ENCODE data around the gene ADAM30.

Gene ADAM30

DNA sequence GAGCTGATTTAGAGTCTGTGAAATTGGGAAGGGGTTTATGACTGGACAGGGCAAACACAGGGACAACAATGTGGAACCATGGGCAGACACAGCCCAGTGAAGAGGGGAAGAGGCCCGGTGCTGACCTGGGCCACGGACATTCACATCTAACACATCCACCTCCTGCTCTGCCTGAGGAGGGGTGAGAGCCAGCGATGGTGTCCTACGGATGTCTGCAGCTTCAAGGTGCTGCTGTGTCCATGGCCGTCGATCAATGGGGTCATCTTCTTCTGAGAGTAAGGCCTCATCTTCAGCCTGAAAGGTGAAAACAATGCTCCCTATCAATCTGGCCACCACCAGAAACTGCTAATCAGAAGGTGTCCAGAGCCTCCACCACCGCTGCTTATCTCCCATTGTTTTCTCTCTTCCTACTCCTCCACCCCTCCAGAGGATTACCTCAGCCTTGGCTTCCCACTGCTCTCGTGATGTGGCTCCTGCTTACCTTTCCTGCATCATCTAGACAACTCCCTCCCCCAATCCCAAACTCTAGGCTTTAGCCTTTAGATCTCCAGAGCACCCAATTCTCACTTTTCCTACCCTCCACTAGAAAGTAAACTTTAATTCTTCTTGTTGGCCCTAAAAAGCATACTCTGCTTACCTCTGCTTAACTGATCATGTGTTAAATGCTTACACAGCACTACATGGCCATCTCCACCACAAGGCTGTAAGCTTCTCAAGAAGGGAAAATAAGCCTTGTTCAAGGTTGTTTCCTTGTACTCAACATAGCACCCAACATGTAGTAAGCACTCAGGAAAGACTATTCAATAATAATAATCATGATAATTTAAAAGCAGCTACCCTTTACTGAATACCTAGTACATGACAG is 24.0 kb upstream of the ADAM30 start:
- ChIA-PET POLR2A (no interaction called here), CTCF (interaction anchor here (0.6 to 2.6 kb wide), 5 partner anchors 8 to 28 kb away, joined by 3 to 11 read pairs (median 3); no protein-coding TSS in a partner anchor)
- TF ChIP-seq, protein P1, sequence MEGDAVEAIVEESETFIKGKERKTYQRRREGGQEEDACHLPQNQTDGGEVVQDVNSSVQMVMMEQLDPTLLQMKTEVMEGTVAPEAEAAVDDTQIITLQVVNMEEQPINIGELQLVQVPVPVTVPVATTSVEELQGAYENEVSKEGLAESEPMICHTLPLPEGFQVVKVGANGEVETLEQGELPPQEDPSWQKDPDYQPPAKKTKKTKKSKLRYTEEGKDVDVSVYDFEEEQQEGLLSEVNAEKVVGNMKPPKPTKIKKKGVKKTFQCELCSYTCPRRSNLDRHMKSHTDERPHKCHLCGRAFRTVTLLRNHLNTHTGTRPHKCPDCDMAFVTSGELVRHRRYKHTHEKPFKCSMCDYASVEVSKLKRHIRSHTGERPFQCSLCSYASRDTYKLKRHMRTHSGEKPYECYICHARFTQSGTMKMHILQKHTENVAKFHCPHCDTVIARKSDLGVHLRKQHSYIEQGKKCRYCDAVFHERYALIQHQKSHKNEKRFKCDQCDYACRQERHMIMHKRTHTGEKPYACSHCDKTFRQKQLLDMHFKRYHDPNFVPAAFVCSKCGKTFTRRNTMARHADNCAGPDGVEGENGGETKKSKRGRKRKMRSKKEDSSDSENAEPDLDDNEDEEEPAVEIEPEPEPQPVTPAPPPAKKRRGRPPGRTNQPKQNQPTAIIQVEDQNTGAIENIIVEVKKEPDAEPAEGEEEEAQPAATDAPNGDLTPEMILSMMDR (IDR thresholded peaks at IDR 0.05; ENCODE audit: control extremely low read depth, extremely low read depth, low read depth, missing control alignments): no peak
- no peak for DNase-seq (ENCODE audit: extremely low spot score)

DNA sequence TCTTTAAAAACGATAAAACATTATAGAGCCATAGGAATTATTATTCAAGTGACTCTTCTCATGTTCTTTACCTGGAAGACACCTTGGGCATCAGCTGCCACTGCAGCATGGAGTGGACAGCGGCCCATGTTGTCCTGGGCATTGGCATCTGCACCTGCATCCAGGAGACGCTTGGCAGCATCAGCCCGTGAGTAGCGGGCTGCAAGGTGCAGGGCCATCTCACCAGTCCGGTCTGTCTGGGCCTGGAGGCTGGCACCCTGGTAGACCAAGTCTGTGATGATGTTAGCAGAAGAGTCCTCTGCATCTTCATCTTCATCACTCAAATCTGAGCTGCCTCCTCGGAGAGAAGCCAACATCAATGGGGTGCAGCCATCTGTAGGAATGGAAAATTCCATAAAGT is 22.9 kb upstream of the ADAM30 start:
- DNase-seq (ENCODE audit: extremely low spot score): no peak
- ChIA-PET CTCF (interaction anchor here (1.2 to 2.6 kb wide), 3 partner anchors 9 to 32 kb away, joined by 3 to 11 read pairs (median 3); no protein-coding TSS in a partner anchor), POLR2A (no interaction called here)
- TF ChIP-seq, protein P1 (IDR thresholded peaks at IDR 0.05; ENCODE audit: control extremely low read depth, extremely low read depth, low read depth, missing control alignments): no peak

DNA sequence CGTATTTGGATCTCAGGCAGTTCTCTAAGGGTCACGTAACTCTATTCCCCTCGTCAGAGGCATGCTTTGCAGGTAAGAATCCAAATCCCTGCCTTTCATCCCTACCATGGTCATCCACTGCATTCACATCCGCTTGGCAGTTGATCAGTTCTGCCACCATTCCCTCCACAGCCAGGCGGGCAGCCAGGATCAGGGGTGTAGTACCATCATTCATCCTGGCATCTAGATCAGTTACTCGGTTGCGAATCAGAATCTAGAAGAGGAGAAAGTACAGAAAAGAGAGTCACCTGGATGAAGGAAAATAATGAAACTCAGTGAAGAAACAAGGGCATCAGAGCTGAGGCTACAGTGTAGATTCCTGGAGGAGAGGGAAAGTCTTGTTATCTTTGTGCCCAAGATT is 22.0 kb upstream of the ADAM30 start:
- DNase-seq (ENCODE audit: extremely low spot score): no peak
- ChIA-PET CTCF (interaction anchor here (1.4 to 1.5 kb wide), 2 partner anchors 31 to 109 kb away, joined by 3 to 4 read pairs; no protein-coding TSS in a partner anchor), POLR2A (no interaction called here)
- TF ChIP-seq, protein P1 (IDR thresholded peaks at IDR 0.05; ENCODE audit: control extremely low read depth, extremely low read depth, low read depth, missing control alignments): no peak

DNA sequence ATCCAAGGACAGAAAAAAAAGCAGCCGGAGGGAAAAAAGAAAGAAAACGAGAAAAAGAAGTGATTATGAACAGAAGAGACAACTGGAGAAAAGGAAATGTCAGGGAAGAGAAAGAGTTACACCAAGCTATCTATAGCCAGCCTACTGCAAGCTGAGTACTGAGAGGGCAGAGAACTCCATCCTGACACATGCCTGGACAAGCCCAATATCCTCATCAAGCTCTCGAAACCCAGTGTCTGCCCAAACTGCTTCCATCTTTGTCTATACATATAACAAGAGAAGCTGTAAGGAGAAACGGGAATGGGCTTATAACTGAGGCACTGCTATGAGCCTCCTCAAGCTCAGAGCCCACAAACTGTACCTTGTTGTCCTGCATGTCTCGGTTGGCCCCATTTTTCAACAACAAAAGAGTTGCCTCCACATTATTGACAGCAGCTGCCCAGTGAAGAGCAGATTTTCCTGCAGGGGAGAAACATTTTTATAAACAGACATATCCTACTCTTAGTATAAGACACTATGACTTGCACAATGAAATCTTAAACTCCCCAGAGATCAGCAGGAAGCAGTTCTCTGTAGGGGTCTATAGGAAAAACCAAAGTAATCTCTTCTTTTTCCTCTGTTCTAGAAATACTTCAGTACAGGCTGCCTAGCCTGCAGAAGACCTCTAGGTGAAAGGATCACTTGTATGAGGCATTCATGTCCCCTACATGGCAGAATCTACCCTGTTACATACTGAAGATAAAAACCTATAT is 21.2 kb upstream of the ADAM30 start:
- POLR2A ChIA-PET: no interaction called here
- no peak for DNase-seq (ENCODE audit: extremely low spot score)
- CTCF ChIA-PET: interaction anchor here (1.5 kb wide), 1 partner anchor 108 kb away, joined by 4 read pairs; no protein-coding TSS in a partner anchor
- TF ChIP-seq, protein P1 (IDR thresholded peaks at IDR 0.05; ENCODE audit: control extremely low read depth, extremely low read depth, low read depth, missing control alignments): no peak

DNA sequence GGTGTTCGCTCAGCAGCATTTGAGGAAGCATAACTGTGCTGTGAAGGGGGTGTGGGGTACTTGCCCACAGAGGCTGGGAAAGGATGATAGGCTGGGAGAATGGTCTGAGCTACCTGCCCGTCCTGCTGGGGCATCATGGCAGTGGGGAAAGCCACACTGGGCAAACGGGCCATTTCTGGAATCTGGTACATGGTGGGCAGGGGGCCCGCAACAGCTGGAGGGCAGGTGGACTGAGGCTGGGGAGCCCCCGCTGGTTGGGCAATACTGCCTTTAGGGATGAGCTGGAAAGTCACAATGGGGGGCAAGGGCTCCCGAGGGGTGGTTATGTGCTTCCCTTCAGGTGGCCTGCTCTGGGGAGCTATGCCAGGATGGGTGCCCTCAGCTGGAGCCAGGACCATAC is 19.2 kb upstream of the ADAM30 start:
- TF ChIP-seq, protein P1 (IDR thresholded peaks at IDR 0.05; ENCODE audit: control extremely low read depth, extremely low read depth, low read depth, missing control alignments): no peak
- POLR2A ChIA-PET: no interaction called here
- no peak for DNase-seq (ENCODE audit: extremely low spot score)
- CTCF ChIA-PET: no interaction called here

DNA sequence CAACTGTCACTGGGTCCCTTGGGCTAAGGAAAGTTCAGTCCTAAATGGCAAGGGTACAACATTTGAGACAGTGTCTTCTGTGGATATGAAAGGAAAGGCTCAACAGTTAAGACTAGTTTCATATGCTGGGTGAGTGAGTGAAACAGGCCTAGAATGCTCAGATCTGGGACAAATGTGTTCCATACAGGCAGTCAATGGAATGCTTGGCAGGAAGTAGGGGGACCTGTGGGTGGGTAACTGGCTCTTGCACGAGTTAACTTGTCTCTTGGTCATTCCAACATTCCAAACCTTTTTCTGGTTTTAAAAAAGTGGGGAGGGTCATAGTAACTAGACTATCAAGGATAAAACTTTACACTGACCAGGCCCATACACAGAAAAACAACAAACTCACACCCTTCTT is 17.8 kb upstream of the ADAM30 start:
- POLR2A ChIA-PET: no interaction called here
- CTCF ChIA-PET: no interaction called here
- TF ChIP-seq, protein P1 (IDR thresholded peaks at IDR 0.05; ENCODE audit: control extremely low read depth, extremely low read depth, low read depth, missing control alignments): no peak
- DNase-seq (ENCODE audit: extremely low spot score): no peak

All from GM10248 (cell line).